ENCODE data around the gene GFOD1. TPM values are rescaled to one million over a fixed set of nuclear protein-coding genes. Genes with fewer than 3 reads are reported as not detected.
A peak's percentile ranks its signal among the peaks of the same experiment; 100 is the strongest.

Gene GFOD1, protein sequence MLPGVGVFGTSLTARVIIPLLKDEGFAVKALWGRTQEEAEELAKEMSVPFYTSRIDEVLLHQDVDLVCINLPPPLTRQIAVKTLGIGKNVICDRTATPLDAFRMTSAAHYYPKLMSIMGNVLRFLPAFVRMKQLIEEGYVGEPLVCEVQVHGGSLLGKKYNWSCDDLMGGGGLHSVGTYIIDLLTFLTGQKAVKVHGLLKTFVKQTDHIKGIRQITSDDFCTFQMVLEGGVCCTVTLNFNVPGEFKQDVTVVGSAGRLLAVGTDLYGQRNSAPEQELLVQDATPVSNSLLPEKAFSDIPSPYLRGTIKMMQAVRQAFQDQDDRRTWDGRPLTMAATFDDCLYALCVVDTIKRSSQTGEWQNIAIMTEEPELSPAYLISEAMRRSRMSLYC
- polyA plus RNA-seq: 2.0 TPM
- long read RNA-seq, donor 1, full-length matches to known transcripts: 1 of 1 reads
- long read RNA-seq, donor 1, partial matches to known transcripts: 0 of 1 reads
- long read RNA-seq, donor 1, other reads (novel, unspliced or antisense): 0 of 1 reads
- long read RNA-seq, donor 2, full-length matches to known transcripts: 2 of 2 reads
- long read RNA-seq, donor 2, partial matches to known transcripts: 0 of 2 reads
- long read RNA-seq, donor 2, other reads (novel, unspliced or antisense): 0 of 2 reads
- long read RNA-seq, donor 3, full-length matches to known transcripts: 1 of 1 reads
- long read RNA-seq, donor 3, partial matches to known transcripts: 0 of 1 reads
- long read RNA-seq, donor 3, other reads (novel, unspliced or antisense): 0 of 1 reads
- long read RNA-seq, donor 4, full-length matches to known transcripts: 1 of 1 reads
- long read RNA-seq, donor 4, partial matches to known transcripts: 0 of 1 reads
- long read RNA-seq, donor 4, other reads (novel, unspliced or antisense): 0 of 1 reads
- long read RNA-seq, donor 5: 0 reads
- long read RNA-seq, donor 6, full-length matches to known transcripts: 1 of 1 reads
- long read RNA-seq, donor 6, partial matches to known transcripts: 0 of 1 reads
- long read RNA-seq, donor 6, other reads (novel, unspliced or antisense): 0 of 1 reads
- long read RNA-seq, donor 7: 0 reads
- long read RNA-seq, donor 8: 0 reads
- long read RNA-seq, donor 9, partial matches to known transcripts: 0 of 1 reads
- long read RNA-seq, donor 9, other reads (novel, unspliced or antisense): 0 of 1 reads
- long read RNA-seq, donor 10: 0 reads
- long read RNA-seq, donor 11, full-length matches to known transcripts: 1 of 1 reads
- long read RNA-seq, donor 11, partial matches to known transcripts: 0 of 1 reads
- long read RNA-seq, donor 11, other reads (novel, unspliced or antisense): 0 of 1 reads

DNA sequence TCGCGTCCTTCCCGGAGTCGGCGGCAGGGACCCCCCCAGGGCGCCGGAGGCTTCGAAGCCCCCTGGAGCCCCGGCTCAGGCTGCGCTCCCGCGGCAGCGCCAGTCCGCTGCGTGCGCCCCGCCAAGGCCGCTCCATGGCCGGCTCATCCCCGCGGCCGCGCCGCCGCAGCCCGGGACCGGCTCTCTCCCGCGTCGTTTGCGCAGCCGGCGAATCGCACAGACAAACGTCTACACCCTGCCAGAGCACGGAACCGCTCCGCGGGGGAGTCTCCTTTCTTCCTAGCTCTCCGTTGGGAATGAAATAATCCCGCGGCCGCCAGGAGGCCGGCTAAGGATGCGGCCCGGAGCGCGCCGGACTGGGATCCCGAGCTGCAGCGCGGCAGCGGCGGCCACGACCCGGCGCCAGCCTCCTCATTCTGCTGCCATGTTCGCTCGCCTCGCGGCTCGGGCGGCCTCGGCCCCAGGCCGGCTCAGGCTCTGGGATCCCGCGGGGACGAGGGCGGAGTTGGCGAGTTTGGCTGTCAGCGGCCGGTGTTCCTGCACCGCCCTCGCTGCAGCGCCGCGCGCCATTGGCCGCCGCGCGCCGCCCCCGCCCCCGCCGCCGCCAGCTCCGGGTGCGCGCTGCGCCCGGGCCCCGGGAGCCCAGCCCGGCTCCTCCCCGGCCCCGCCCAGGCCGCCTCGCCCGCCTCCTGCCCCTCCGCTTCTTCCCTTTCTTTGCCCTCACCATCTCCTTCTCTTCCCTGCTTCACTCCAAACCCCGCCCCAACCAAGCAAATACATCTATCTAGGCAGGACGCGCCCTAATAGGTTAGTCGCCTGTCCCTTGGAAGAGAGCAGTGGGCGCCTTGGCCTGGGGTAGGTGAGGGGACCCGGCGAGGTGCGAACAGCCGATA is at the start of gene GFOD1:
TSS of gene GFOD1 (minus strand) at position 479 of the 893 bp plus-strand sequence. CDS start 710 bp downstream, outside the sequence.
- H3K4me3 ChIP-seq (ENCODE audit: low read length): peak within 1 kb of the TSS; percentile 49
- WGBS (ENCODE audit: insufficient coverage, low lambda C conversion rate): no CpG with 5 or more reads among the region's 109 CpGs
- peak within 1 kb of the TSS; percentile 52 for H3K27ac ChIP-seq (ENCODE audit: low read length)
- no peaks in the 10 kb centered on the region for H3K9me3 ChIP-seq (ENCODE audit: control insufficient read depth, low read depth, low read length)
- H3K36me3 ChIP-seq (ENCODE audit: control insufficient read depth, insufficient read depth, low read length): no peaks in the 10 kb centered on the region
- peaks cover 8% of the 10 kb centered on the region for H3K4me1 ChIP-seq (ENCODE audit: control insufficient read depth, insufficient read depth, low read length)
- peak; percentile 46 to 83 for DNase-seq
- peaks cover 52% of the 10 kb centered on the region for H3K27me3 ChIP-seq (ENCODE audit: control insufficient read depth, insufficient read depth, low read length)

GRCh38 chr6:13536796-13537526 is 49.6 kb upstream of the GFOD1 start:
- 93% methylated on average over 3 of the region's 4 CpGs for WGBS (ENCODE audit: insufficient coverage, low lambda C conversion rate)
- DNase-seq: no peak
- no peaks in the 10 kb centered on the region for H3K4me1 ChIP-seq (ENCODE audit: control insufficient read depth, insufficient read depth, low read length)
- no peak overlapping the region for H3K27ac ChIP-seq (ENCODE audit: low read length)
- no peak overlapping the region for H3K4me3 ChIP-seq (ENCODE audit: low read length)
- peaks cover 3% of the 10 kb centered on the region for H3K9me3 ChIP-seq (ENCODE audit: control insufficient read depth, low read depth, low read length)
- no peaks in the 10 kb centered on the region for H3K27me3 ChIP-seq (ENCODE audit: control insufficient read depth, insufficient read depth, low read length)
- H3K36me3 ChIP-seq (ENCODE audit: control insufficient read depth, insufficient read depth, low read length): no peaks in the 10 kb centered on the region

GRCh38 chr6:13535306-13535705 is 47.9 kb upstream of the GFOD1 start:
- Histone ChIP-seq H3K4me1 (ENCODE audit: control insufficient read depth, insufficient read depth, low read length) (no peaks in the 10 kb centered on the region), H3K9me3 (ENCODE audit: control insufficient read depth, low read depth, low read length) (no peaks in the 10 kb centered on the region), H3K27ac (ENCODE audit: low read length) (no peak overlapping the region), H3K36me3 (ENCODE audit: control insufficient read depth, insufficient read depth, low read length) (no peaks in the 10 kb centered on the region), H3K4me3 (ENCODE audit: low read length) (no peak overlapping the region), H3K27me3 (ENCODE audit: control insufficient read depth, insufficient read depth, low read length) (no peaks in the 10 kb centered on the region)
- DNase-seq: no peak
- no CpG with 5 or more reads among the region's 3 CpGs for WGBS (ENCODE audit: insufficient coverage, low lambda C conversion rate)

DNA sequence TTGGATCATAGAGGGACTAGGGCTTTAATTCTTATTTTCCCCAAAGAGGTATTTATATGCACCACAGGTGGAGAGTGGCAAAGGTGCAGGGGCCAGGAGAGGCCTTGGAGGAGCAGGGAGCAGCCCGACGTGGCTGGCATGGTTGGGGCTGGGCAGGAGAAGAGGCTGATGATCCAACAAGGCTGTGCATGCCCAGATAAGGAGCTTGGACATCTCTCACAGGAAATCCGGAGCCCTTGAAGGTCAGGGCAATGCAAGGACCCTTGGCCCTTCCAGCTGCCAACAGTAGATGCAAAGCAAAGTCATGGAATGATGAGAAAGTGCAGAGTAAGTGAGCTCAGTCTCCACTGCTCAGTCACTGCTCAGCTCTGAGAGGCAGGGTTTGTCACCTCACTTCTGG is 47.1 kb upstream of the GFOD1 start:
- DNase-seq: no peak
- Histone ChIP-seq H3K9me3 (ENCODE audit: control insufficient read depth, low read depth, low read length) (no peaks in the 10 kb centered on the region), H3K4me1 (ENCODE audit: control insufficient read depth, insufficient read depth, low read length) (no peaks in the 10 kb centered on the region), H3K4me3 (ENCODE audit: low read length) (no peak overlapping the region), H3K27ac (ENCODE audit: low read length) (no peak overlapping the region), H3K27me3 (ENCODE audit: control insufficient read depth, insufficient read depth, low read length) (no peaks in the 10 kb centered on the region), H3K36me3 (ENCODE audit: control insufficient read depth, insufficient read depth, low read length) (no peaks in the 10 kb centered on the region)
- no CpG with 5 or more reads among the region's 3 CpGs for WGBS (ENCODE audit: insufficient coverage, low lambda C conversion rate)

DNA sequence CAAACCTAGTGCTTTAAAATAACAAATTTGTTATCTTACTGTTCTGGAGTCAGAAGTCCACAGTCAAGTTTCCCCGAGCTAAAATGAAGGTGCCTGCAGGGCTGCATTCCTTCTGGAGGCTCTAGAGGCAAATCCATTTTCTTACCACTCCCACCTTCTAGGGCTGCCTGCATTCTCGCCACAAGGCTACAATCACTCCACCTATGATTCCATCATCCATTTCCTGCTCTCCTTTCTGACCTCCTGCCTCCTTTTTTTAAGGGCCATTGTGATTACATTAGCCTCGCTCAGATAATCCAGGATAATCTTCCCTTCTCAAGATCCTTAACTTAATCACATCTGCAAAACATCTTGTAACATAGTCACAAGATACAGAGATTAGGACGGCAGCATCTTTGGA is 44.6 kb upstream of the GFOD1 start:
- no peak overlapping the region for H3K27ac ChIP-seq (ENCODE audit: low read length)
- H3K4me1 ChIP-seq (ENCODE audit: control insufficient read depth, insufficient read depth, low read length): no peaks in the 10 kb centered on the region
- H3K27me3 ChIP-seq (ENCODE audit: control insufficient read depth, insufficient read depth, low read length): no peaks in the 10 kb centered on the region
- 50% methylated on average over 2 of the region's 4 CpGs for WGBS (ENCODE audit: insufficient coverage, low lambda C conversion rate)
- H3K9me3 ChIP-seq (ENCODE audit: control insufficient read depth, low read depth, low read length): no peaks in the 10 kb centered on the region
- no peak overlapping the region for H3K4me3 ChIP-seq (ENCODE audit: low read length)
- no peaks in the 10 kb centered on the region for H3K36me3 ChIP-seq (ENCODE audit: control insufficient read depth, insufficient read depth, low read length)
- no peak for DNase-seq

DNA sequence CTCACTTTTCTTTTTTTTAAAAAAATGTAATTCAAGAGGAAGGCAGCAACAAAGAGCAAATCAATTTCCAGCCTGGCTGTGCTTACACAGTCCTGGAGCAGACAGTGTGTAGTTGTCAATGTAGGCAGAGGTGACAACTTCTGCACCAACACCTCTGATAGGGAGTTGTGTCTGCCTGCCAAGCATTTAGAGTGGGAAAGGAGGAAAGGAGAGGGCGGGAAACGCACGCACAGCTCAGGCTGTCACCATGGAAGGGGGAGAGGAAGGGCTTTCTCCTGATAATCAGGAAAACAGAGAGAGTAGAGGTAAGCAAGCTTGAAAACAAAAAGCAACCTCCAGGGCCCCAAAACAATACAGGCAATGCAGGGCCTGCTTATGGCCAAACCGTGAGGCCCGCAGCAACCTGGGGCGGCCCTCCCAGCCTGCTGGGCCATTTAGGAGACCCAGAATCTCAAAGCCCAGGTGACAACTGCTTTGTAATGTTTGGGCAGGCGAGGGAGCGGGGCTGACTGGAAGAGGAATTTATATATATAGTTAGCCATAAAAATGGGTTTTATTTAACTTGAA is 41.5 kb upstream of the GFOD1 start:
- H3K27ac ChIP-seq (ENCODE audit: low read length): no peak overlapping the region
- no peaks in the 10 kb centered on the region for H3K36me3 ChIP-seq (ENCODE audit: control insufficient read depth, insufficient read depth, low read length)
- DNase-seq: no peak
- H3K4me1 ChIP-seq (ENCODE audit: control insufficient read depth, insufficient read depth, low read length): no peaks in the 10 kb centered on the region
- no peak overlapping the region for H3K4me3 ChIP-seq (ENCODE audit: low read length)
- WGBS (ENCODE audit: insufficient coverage, low lambda C conversion rate): no CpG with 5 or more reads among the region's 8 CpGs
- no peaks in the 10 kb centered on the region for H3K27me3 ChIP-seq (ENCODE audit: control insufficient read depth, insufficient read depth, low read length)
- H3K9me3 ChIP-seq (ENCODE audit: control insufficient read depth, low read depth, low read length): no peaks in the 10 kb centered on the region

DNA sequence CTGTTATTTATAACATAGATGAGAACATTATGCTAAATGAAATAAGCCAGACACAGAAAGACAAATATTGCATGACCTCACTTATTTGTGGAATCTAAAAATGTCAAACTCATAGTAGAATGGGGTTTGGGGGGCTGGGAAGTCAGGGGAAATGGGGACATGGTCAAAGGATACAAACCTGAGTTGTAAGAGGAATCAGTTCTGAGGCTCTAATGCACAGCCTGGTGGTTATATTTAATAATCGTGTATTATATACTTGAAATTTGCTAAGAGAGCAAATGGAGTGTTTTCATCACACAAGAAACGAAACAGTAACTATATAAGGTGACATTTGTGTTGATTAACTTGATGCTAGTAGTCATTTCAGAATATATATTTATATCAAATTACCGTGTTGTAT is 40.8 kb upstream of the GFOD1 start:
- H3K9me3 ChIP-seq (ENCODE audit: control insufficient read depth, low read depth, low read length): no peaks in the 10 kb centered on the region
- H3K4me3 ChIP-seq (ENCODE audit: low read length): no peak overlapping the region
- H3K36me3 ChIP-seq (ENCODE audit: control insufficient read depth, insufficient read depth, low read length): no peaks in the 10 kb centered on the region
- WGBS (ENCODE audit: insufficient coverage, low lambda C conversion rate): 75% methylated on average over 3 of the region's 3 CpGs
- no peaks in the 10 kb centered on the region for H3K4me1 ChIP-seq (ENCODE audit: control insufficient read depth, insufficient read depth, low read length)
- no peak overlapping the region for H3K27ac ChIP-seq (ENCODE audit: low read length)
- H3K27me3 ChIP-seq (ENCODE audit: control insufficient read depth, insufficient read depth, low read length): no peaks in the 10 kb centered on the region
- no peak for DNase-seq

GRCh38 chr6:13527671-13528056 is 40.3 kb upstream of the GFOD1 start:
- Histone ChIP-seq H3K4me1 (ENCODE audit: control insufficient read depth, insufficient read depth, low read length) (no peaks in the 10 kb centered on the region), H3K36me3 (ENCODE audit: control insufficient read depth, insufficient read depth, low read length) (no peaks in the 10 kb centered on the region), H3K9me3 (ENCODE audit: control insufficient read depth, low read depth, low read length) (no peaks in the 10 kb centered on the region), H3K4me3 (ENCODE audit: low read length) (no peak overlapping the region), H3K27me3 (ENCODE audit: control insufficient read depth, insufficient read depth, low read length) (no peaks in the 10 kb centered on the region), H3K27ac (ENCODE audit: low read length) (no peak overlapping the region)
- WGBS (ENCODE audit: insufficient coverage, low lambda C conversion rate): 88% methylated on average over 3 of the region's 4 CpGs
- no peak for DNase-seq
